ENCODE measurements around the gene RAD51B.

DNA sequence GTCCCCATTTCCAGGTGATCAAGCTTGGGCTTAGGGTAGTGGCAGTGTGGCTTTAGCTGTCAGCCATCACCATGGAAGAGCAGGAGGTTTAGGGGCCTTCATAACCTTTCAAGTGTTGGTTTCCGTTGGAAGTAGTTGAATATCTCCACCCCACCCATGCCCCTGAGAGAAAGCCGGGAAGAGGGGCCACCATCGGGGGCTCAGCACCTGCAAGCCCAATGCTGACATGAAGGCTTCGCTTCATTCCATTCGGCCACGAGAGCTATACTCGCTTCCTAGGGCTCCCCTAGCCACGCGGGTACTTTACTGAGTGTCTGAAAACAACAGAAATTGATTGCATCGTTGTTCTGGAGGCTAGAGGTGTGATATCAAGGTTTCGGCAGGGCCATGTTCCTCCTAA, 738.5 kb downstream of the RAD51B start:
- TF ChIP-seq, protein P1, sequence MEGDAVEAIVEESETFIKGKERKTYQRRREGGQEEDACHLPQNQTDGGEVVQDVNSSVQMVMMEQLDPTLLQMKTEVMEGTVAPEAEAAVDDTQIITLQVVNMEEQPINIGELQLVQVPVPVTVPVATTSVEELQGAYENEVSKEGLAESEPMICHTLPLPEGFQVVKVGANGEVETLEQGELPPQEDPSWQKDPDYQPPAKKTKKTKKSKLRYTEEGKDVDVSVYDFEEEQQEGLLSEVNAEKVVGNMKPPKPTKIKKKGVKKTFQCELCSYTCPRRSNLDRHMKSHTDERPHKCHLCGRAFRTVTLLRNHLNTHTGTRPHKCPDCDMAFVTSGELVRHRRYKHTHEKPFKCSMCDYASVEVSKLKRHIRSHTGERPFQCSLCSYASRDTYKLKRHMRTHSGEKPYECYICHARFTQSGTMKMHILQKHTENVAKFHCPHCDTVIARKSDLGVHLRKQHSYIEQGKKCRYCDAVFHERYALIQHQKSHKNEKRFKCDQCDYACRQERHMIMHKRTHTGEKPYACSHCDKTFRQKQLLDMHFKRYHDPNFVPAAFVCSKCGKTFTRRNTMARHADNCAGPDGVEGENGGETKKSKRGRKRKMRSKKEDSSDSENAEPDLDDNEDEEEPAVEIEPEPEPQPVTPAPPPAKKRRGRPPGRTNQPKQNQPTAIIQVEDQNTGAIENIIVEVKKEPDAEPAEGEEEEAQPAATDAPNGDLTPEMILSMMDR (conservative IDR thresholded peaks at IDR 0.05; ENCODE audit: low read depth, low read length): no peak
- TF ChIP-seq EZH2 (IDR thresholded peaks at IDR 0.05; ENCODE audit: low read length, unreplicated experiment): no peak

Data from PC-3 (cell line).